Stimulated activated naive B cell treated with anti-CD40 and anti-IgM and Interleukin-4, amounts not matched to agents 10 μg/mL and 1 μg/mL and 100 μg/mL, for 72 hours (primary cell): ENCODE measurements around the gene GPATCH2L.

ENCODE experiments used
- ATAC-seq, 2 donors: fragments of 150-1000 bp; cut with Tn5 transposase; replicated peaks; 2 replicates each; pipeline ENCODE4 v1.10.0; 2021; ENCODE audit warnings: moderate library complexity in 1 of 2
- DNase-seq: peaks from one replicate; pipeline ENCODE4 v3.0.0; 2021
- H3K27ac Mint-ChIP-seq: one replicate; pipeline ENCODE4 v1.8.0; 2022; ENCODE audit warnings: mild to moderate bottlenecking, mixed read lengths
- H3K27me3 Mint-ChIP-seq, 2 donors: one replicate each; pipeline ENCODE4 v1.8.0; 2022; ENCODE audit warnings: mixed read lengths in 2 of 2
- H3K36me3 Mint-ChIP-seq, 2 donors: one replicate each; pipeline ENCODE4 v1.8.0; 2022; ENCODE audit warnings: mixed read lengths in 2 of 2, mild to moderate bottlenecking in 1 of 2
- H3K4me1 Mint-ChIP-seq, 2 donors: one replicate each; pipeline ENCODE4 v1.8.0; 2022; ENCODE audit warnings: mixed read lengths in 2 of 2, mild to moderate bottlenecking in 1 of 2
- H3K4me3 Mint-ChIP-seq, 2 donors: one replicate each; pipeline ENCODE4 v1.8.0; 2022; ENCODE audit warnings: mild to moderate bottlenecking in 2 of 2, mixed read lengths in 2 of 2, moderate library complexity in 1 of 2
- H3K9me3 Mint-ChIP-seq, 2 donors: one replicate each; pipeline ENCODE4 v1.8.0; 2022; ENCODE audit warnings: mixed read lengths in 2 of 2, mild to moderate bottlenecking in 1 of 2

Gene GPATCH2L

DNA sequence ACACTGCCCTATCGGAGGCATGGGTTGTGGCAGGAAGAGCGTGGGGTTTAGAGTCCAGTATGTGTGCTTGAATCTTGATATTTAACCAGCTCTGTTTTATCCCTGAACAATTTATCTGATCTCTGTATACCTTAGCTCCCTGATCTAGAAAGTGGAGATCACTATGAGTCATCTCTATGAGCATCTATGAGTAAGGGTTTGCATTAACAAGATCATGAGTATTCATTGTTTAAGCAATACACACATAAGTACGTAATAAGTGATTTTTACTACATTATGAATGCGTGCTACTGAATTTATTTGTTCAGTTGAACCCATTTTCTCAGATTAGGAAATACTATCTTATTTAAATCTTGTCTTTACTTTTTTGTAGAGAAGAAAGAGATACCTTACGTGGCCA lies 49.4 kb downstream of the GPATCH2L start:
- DNase-seq (no peak), ATAC-seq (no peak)
- Mint-ChIP-seq H3K4me3 (no peak overlapping the region), H3K4me1 (peaks cover 9% of the 10 kb centered on the region in 2 donors), H3K36me3 (peaks cover 35 to 76% of the 10 kb centered on the region in 2 donors), H3K27ac (no peak overlapping the region), H3K27me3 (no peaks in the 10 kb centered on the region), H3K9me3 (no peaks in the 10 kb centered on the region)

DNA sequence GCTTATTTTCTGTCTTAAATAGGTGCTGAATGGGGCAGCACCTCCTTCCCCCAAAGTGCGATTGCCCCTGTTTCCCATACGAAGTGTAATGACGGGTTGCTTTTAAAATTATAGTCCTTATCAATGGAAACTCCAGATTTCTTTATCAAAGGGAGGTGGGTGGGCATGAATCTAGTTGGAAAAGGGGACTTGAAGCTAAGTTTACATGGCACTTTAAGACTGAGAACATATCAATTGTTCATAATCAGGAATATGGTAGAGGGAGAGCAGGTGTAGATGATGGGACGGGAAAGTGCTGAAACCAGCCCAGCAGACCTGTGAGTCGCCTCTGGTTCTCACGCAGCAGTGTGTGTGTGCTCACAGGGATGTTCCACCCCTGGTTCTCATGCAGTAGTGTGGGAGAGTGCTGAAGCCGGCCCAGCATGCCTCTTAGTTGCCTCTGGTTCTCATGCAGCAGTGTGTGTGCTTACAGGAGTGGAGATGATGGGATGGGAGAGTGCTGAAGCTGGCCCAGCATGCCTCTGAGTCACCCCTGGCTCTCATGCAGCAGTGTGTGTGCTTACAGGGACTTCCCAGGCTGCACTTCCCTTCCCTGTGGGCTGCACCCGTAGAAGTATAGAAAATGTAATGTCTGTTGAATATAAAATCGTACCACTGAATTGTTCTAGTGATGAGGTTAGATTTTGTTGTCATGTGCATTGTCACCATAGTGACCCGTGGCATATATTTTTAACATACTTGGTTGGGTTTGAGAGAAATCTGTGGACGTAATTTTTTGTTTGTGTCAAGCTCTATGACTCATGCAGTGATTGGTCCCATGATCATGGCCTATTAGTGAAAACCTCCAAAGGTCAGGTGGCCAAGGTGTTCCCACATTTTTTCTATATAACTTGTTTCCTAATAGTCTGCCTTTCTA lies 51.6 kb downstream of the GPATCH2L start:
- DNase-seq, result peak; percentile 9
- Mint-ChIP-seq H3K4me3 (peak overlapping the region in 1 of 2 donors; percentile 47), H3K4me1 (peaks cover 9% of the 10 kb centered on the region in 2 donors), H3K36me3 (peaks cover 33 to 66% of the 10 kb centered on the region in 2 donors), H3K9me3 (no peaks in the 10 kb centered on the region), H3K27ac (peak overlapping the region; percentile 52), H3K27me3 (no peaks in the 10 kb centered on the region)
- peak; percentile 93 to 98 for ATAC-seq

GRCh38 chr14:76204461-76205230 lies 52.9 kb downstream of the GPATCH2L start:
- no peak for ATAC-seq
- no peaks in the 10 kb centered on the region for H3K9me3 Mint-ChIP-seq
- H3K27ac Mint-ChIP-seq, result no peak overlapping the region
- peaks cover 9 to 12% of the 10 kb centered on the region in 2 donors for H3K4me1 Mint-ChIP-seq
- peaks cover 35 to 69% of the 10 kb centered on the region in 2 donors for H3K36me3 Mint-ChIP-seq
- H3K27me3 Mint-ChIP-seq, result no peaks in the 10 kb centered on the region
- no peak for DNase-seq
- no peak overlapping the region for H3K4me3 Mint-ChIP-seq

DNA sequence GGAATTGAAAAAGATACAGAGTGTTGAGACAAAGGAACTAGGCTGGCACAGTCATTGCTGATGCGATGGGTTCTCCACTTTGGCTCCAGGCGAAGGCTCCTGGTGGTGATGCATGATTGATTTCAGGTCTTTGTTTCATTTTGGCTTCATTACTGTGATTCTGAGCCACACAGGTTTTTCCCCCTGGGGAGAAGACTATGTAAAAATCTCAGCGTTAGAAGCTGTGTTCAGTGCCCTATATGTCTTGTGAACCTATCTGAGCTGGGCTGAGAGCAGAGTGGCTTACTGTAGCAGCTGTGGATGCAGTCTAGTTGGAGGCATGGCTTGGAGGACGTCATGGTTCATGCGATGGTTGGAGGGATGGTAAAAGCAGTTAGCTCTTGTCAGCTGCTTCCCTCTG lies 54.0 kb downstream of the GPATCH2L start:
- no peak overlapping the region for H3K27ac Mint-ChIP-seq
- peaks cover 30 to 66% of the 10 kb centered on the region in 2 donors for H3K36me3 Mint-ChIP-seq

GRCh38 chr14:76208340-76208739 lies 56.6 kb downstream of the GPATCH2L start:
- Mint-ChIP-seq H3K9me3 (peaks cover 0 to 4% of the 10 kb centered on the region in 2 donors), H3K27ac (no peak overlapping the region), H3K27me3 (no peaks in the 10 kb centered on the region)

More for the DNA sequence above, 54.0 kb downstream of the GPATCH2L start:
- ATAC-seq (no peak), DNase-seq (no peak)
- no peaks in the 10 kb centered on the region for H3K27me3 Mint-ChIP-seq
- H3K4me3 Mint-ChIP-seq, result no peak overlapping the region
- peaks cover 9 to 12% of the 10 kb centered on the region in 2 donors for H3K4me1 Mint-ChIP-seq
- H3K9me3 Mint-ChIP-seq, result no peaks in the 10 kb centered on the region

DNA sequence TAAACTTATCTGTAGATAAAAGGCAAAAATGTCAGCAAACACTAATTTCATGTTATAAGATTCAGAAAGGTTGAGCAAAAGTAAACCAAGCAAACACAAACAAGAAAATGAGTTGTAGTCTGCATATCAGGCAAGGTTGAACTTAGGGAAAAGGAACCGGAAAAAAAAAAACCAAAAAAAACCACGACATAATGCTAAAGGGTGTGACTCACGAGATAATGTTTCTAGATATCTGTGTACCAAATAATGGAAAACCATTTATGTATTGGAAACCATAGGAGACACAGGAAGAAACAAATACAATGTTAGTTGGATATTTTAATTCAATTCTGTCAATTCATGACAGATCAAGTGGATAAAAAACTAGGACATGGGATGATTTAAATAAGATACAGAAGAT lies 60.5 kb downstream of the GPATCH2L start:
- no peaks in the 10 kb centered on the region for H3K27me3 Mint-ChIP-seq
- ATAC-seq (no peak), DNase-seq (no peak)
- peaks cover 0 to 3% of the 10 kb centered on the region in 2 donors for H3K4me1 Mint-ChIP-seq
- H3K4me3 Mint-ChIP-seq, result no peak overlapping the region
- peaks cover 0 to 4% of the 10 kb centered on the region in 2 donors for H3K9me3 Mint-ChIP-seq
- H3K36me3 Mint-ChIP-seq, result peaks cover 20 to 42% of the 10 kb centered on the region in 2 donors
- no peak overlapping the region for H3K27ac Mint-ChIP-seq

More at GRCh38 chr14:76208340-76208739, 56.6 kb downstream of the GPATCH2L start:
- DNase-seq (no peak), ATAC-seq (no peak)
- Mint-ChIP-seq H3K4me3 (no peak overlapping the region), H3K4me1 (peaks cover 3 to 6% of the 10 kb centered on the region in 2 donors), H3K36me3 (peaks cover 24 to 55% of the 10 kb centered on the region in 2 donors)

DNA sequence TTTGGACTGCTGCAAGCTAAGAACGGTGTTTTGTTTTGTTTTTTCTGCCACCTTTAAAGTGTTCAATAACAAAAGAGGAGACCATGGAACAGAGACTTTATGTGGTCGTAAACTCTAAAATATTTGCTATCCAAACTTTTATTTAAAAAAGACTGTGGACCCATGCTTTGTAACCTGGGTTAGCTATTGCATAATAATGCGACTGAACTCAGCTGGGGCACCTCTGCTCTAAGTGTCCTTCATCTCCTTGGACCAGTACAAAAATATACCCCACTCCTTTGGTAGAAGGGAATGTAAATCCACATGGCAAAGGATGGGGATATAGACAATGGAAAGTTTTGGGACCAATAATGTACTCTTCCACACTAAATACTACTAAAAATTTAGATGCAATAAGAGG lies 65.5 kb downstream of the GPATCH2L start:
- peaks cover 10 to 32% of the 10 kb centered on the region in 2 donors for H3K36me3 Mint-ChIP-seq
- H3K4me3 Mint-ChIP-seq, result no peak overlapping the region
- ATAC-seq, result no peak
- no peak overlapping the region for H3K27ac Mint-ChIP-seq
- DNase-seq, result no peak
- no peaks in the 10 kb centered on the region for H3K27me3 Mint-ChIP-seq
- peaks cover 4 to 5% of the 10 kb centered on the region in 2 donors for H3K9me3 Mint-ChIP-seq
- no peaks in the 10 kb centered on the region for H3K4me1 Mint-ChIP-seq

- DNase-seq (no peak), ATAC-seq (no peak)
- Mint-ChIP-seq H3K9me3 (peaks cover 0 to 8% of the 10 kb centered on the region in 2 donors), H3K4me3 (no peak overlapping the region), H3K4me1 (no peaks in the 10 kb centered on the region), H3K36me3 (peaks cover 12 to 29% of the 10 kb centered on the region in 2 donors), H3K27ac (no peak overlapping the region), H3K27me3 (no peaks in the 10 kb centered on the region)
Observed at GRCh38 chr14:76218662-76219061, 66.9 kb downstream of the GPATCH2L start.

DNA sequence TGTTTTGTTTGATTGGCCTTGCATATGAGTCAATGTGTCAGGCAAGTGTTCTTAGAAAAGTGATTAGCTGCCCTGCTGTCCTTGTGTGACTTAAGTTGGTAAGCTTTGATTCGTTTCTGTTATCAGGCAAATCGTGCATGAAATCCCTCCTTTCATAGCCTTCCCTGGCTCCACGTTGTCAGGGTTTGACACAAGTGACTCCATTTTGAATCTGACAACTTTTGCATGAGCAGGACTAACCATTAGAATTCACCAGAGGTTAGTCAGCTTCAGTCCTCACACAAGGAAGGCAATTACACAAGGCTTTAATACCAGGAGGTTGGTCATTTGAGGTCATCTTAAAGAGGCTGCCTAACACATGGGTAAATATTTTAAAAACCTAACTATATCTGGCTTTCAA lies 68.2 kb downstream of the GPATCH2L start:
- DNase-seq (no peak), ATAC-seq (no peak)
- H3K4me1 Mint-ChIP-seq, result no peaks in the 10 kb centered on the region
- peaks cover 3 to 13% of the 10 kb centered on the region in 2 donors for H3K9me3 Mint-ChIP-seq
- H3K36me3 Mint-ChIP-seq, result peaks cover 10 to 29% of the 10 kb centered on the region in 2 donors
- H3K27me3 Mint-ChIP-seq, result no peaks in the 10 kb centered on the region
- no peak overlapping the region for H3K27ac Mint-ChIP-seq
- no peak overlapping the region for H3K4me3 Mint-ChIP-seq

- Mint-ChIP-seq H3K36me3 (peaks cover 17 to 36% of the 10 kb centered on the region in 2 donors), H3K9me3 (peaks cover 3 to 12% of the 10 kb centered on the region in 2 donors), H3K27ac (no peak overlapping the region), H3K4me3 (no peak overlapping the region), H3K4me1 (peaks cover 1 to 16% of the 10 kb centered on the region in 2 donors), H3K27me3 (no peaks in the 10 kb centered on the region)
- DNase-seq (no peak), ATAC-seq (no peak)
Observed at GRCh38 chr14:76227450-76228050, 75.8 kb downstream of the GPATCH2L start.

DNA sequence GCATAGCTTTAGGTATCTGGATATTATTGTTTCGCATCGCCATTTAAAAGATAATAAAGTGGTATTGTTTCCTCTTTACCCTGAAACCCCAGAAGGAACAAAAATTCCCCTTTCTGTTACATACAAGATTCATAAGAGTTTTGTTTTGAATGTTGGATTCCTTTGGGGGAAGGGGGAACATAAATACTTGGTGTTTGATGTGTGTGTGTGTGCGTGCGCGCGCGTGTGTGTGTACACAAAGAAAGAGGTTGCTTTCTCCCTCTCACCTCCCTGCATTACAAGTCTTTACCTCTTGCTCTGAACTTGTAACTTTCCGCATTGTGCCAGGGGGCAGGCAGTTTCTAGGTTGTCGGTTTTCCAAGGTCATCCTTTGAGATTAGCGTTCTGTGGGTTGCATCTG lies 76.4 kb downstream of the GPATCH2L start:
- H3K36me3 Mint-ChIP-seq, result peaks cover 22 to 41% of the 10 kb centered on the region in 2 donors
- peaks cover 1 to 16% of the 10 kb centered on the region in 2 donors for H3K4me1 Mint-ChIP-seq
- no peaks in the 10 kb centered on the region for H3K27me3 Mint-ChIP-seq
- no peak overlapping the region for H3K4me3 Mint-ChIP-seq
- ATAC-seq, result peak; percentile 56 to 68
- no peak overlapping the region for H3K27ac Mint-ChIP-seq
- no peak for DNase-seq
- H3K9me3 Mint-ChIP-seq, result peaks cover 3 to 12% of the 10 kb centered on the region in 2 donors

- Mint-ChIP-seq H3K4me3 (no peak overlapping the region), H3K9me3 (no peaks in the 10 kb centered on the region), H3K27ac (no peak overlapping the region)
Observed at GRCh38 chr14:76232800-76233199, 81.1 kb downstream of the GPATCH2L start.

GRCh38 chr14:76235628-76236027 lies 83.9 kb downstream of the GPATCH2L start:
- no peaks in the 10 kb centered on the region for H3K27me3 Mint-ChIP-seq
- peaks cover 12 to 15% of the 10 kb centered on the region in 2 donors for H3K4me1 Mint-ChIP-seq
- H3K27ac Mint-ChIP-seq, result no peak overlapping the region
- no peak for DNase-seq
- no peak overlapping the region for H3K4me3 Mint-ChIP-seq
- peaks cover 5 to 6% of the 10 kb centered on the region in 2 donors for H3K9me3 Mint-ChIP-seq
- ATAC-seq, result peak; percentile 43 to 52
- peaks cover 54 to 82% of the 10 kb centered on the region in 2 donors for H3K36me3 Mint-ChIP-seq

More at GRCh38 chr14:76232800-76233199, 81.1 kb downstream of the GPATCH2L start:
- Mint-ChIP-seq H3K27me3 (no peaks in the 10 kb centered on the region), H3K36me3 (peaks cover 44 to 65% of the 10 kb centered on the region in 2 donors), H3K4me1 (peaks cover 12 to 25% of the 10 kb centered on the region in 2 donors)
- DNase-seq (no peak), ATAC-seq (no peak)
